ENCODE data around the gene PACRG. TPM values are rescaled to one million over a fixed set of nuclear protein-coding genes. Genes with fewer than 3 reads are reported as not detected.
"Not testable (repeated sequence)": the region's sequence is repeated elsewhere in the genome, so short reads cannot be mapped to it uniquely, and the experiment has no call there.

Gene PACRG
- total RNA-seq, 1 donor from 2014 or later = 0.17 TPM

GRCh38 chr6:162952423-162952822, 224.6 kb downstream of the PACRG start:
- DNase-seq = no peak

GRCh38 chr6:162957062-162957461, 229.3 kb downstream of the PACRG start:
- DNase-seq = no peak

DNA sequence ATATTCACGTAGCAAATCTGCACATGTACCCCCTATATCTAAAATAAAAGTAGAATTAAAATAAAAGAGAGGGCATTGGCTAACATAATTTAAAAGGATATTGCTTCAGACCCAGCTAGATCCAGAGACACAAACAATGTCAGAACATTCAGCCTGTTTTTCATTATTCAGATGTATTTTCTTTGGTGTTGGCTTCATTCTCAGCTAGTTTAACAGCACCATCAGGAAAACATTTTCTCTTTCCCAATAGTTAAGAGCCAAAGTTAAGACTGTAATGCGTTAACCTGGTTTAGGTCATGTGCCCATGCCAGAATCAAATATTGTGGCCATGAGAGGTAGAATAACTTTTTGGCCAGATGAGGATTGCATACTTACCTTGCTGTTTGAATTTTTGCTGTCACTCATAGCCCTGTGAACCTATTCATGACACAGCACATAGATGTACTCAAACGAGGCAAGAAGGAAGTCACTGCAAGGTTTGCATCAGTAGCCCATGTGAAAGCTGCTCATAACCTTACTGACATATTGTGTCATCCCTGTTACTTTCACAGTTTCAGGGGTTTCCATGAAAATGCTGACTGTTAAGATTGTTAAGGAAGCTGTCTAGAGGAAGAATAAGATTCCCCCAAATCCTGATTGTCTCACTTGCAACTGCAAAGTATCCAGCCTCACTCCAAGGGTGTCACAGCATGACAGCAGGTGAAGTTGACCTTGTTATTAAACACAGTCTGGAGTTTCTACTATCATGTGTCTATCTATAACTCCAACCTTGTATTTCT, 233.1 kb downstream of the PACRG start:
- DNase-seq = no peak

- DNase-seq = no peak
Observed at GRCh38 chr6:162962093-162962492, 234.3 kb downstream of the PACRG start.

DNA sequence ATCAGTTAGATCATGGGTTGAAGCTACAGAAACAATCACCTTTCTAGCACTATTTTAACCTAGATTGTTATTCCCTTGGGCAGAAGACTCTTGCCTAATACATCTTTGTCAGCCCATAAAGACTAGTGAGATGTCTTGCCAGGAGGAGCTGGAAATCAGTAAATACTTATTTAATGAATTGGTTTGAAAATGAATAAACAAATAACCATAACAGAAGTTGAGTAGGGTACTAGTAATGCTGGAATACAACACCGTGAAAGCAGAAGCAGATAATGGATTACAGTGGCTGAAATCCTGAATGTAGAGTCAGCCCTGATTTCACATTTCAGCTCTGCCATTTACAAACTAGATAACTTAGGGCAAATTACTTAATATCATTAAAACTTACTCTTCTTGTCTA, 236.1 kb downstream of the PACRG start:
- DNase-seq = no peak

GRCh38 chr6:162964488-162965140, 236.8 kb downstream of the PACRG start:
- DNase-seq = no peak

DNA sequence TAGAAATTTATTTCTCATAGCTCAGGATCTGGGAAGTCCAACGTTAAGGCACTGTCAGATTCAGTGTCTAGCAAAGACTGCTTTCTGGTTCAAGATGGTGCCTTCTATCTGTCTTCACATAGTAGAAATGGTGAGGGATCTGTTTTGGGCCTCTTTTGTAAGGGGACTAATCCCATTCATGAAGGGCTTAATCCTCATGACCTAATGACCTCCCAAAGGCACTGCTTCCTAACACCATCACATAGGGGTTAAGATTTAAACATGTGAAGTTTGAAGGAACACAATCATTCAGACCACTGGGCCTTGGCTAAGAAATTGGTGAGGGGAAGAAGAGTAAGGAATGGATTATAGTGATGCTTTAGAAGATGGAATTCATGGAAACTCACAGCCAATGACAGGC, 237.6 kb downstream of the PACRG start:
- DNase-seq = no peak

DNA sequence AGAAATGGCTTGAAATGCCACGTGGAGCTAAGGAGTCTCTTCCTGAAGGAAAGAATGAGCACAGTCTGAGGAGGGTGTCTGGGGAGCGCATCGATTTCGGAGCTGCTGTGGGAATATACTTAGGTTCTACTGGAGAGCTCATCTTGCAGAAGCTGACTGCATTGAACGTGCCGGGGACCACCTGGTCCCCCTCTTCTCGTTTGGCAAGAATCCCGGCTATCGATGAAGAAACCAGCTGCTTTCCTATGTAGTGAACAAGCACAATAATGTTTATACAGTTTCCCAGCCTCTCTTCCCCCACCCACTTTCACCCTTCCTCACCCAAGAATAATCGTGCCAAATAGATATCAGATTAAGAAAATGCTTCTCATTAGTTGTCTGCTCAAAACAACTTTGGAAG, 242.5 kb downstream of the PACRG start:
- DNase-seq = no peak

DNA sequence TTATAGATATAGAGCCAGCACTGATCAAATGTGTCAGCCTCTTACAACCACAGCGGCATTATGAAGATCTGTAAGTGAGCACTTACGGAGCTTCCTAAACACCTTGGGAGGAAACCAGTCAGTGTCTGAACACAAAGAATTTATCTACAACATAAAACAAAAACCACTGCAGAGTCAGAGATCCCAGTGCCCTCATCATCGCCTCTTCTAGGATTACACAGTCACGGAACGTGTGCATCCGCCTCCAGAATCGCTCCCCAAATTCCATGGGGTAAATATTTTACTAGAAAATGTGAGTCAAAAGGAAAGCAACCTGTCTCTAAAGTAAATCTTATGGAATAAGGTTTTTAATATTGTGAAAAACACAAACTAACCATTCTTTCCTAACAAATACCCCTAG, 243.6 kb downstream of the PACRG start:
- DNase-seq = no peak

GRCh38 chr6:162973151-162973872, 245.5 kb downstream of the PACRG start:
- no peak for DNase-seq

DNA sequence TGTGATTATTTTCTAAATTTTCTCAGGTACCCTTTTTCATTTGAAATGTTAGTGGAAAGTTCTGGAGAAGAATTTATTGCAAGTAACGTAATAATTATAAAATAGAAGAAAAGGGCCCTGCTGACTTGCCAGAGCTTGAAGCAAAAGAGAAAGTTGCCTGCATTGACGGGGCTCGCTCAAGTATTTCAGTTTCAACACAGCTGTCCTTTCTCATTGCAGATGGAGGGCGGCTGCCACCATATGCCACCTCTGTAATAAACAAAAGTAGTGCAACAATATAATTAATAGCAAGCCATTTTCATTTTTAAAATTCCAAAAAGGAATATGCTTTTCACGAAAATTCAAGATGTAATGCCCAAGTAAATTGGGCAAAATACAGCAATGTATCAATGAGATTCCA, 246.2 kb downstream of the PACRG start:
- DNase-seq = no peak

DNA sequence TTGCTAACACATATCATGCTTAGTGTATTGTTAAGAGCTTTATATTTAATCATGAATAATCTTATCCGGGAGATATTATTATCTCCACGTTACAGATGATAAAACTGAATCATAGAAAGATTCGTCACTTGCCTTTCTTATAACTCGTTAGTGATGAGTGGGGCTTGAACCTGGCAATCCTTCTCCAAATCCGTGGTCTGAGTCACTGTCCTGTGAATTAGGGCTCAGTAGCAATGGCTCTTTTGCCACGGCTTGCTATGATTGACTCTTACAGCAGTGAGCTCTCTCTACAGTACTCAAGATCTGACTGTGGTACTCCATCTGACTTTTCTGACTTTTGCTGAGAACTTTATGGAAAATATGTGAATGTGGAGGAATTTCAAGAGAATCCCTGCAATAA, 246.9 kb downstream of the PACRG start:
- DNase-seq = no peak

DNA sequence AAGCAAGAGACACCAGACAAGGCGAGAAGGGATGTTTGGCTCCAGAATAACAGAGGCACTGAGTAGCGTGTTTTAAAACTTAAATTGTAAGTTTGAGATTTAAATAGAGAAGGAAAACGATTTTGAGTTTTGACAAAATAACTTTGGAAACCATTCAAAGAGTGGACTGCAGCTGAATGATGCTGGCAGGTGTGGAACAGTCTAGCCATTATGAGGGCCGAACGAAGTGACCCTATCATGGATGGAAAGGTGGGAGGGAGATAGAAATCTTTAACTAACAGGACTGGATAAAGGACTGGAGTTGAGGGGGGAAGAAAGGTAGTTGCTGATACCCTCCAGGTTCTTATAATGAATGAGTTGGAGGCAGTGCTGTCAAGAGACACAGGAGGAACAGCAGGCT, 248.4 kb downstream of the PACRG start:
- no peak for DNase-seq

DNA sequence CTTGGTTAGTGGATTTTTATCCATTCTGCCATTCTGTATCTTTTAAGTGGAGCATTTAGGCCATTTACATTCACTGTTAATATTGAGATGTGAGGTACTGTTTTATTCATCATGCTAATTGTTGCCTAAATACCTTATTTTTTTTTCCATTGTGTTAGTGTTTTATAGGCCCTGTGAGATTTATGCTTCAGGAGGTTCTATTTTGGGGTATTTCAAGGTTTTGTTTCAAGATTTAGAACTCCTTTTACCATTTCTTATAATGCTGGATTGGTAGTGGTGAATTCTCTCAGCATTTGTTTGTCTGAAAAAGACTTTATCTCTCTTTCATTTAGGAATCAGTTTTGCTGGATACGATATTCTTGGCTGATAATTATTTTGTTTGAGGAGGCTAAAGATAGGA, 255.5 kb downstream of the PACRG start:
- not testable (repeated sequence) for DNase-seq

GRCh38 chr6:162998777-162999176, 271.0 kb downstream of the PACRG start:
- DNase-seq = no peak

DNA sequence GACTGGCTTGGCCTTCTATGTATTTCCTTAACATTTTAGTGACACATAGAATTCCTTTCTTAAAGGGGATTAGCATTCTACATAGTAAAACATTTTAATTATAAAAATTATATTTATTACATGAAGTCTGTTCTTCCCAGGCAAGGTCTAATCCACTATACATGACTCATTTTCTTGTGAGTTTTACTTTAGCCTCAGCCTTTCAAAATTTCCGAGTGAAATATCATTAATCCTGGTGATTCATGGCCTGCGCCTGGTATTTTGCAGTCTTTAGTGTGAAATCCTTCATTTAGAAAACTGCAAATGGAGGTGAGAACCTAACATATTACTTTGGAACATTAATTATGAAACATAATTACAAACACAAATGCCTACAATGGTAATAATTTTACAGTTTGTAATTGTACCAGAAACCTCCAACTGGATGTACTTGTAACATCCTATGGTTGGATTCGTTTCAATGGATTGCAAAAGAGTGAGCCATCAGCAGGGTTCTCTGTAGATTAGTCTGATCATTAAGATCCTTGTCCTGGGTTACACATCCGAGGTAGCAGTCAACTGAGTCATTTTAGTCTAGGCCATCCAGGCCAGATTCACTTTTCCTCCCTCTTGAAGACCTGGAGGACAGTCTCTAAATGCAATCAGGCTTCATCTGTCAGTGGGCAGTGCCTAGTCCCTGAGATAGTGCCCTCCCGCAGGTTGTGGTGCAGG, 272.0 kb downstream of the PACRG start:
- no peak for DNase-seq

DNA sequence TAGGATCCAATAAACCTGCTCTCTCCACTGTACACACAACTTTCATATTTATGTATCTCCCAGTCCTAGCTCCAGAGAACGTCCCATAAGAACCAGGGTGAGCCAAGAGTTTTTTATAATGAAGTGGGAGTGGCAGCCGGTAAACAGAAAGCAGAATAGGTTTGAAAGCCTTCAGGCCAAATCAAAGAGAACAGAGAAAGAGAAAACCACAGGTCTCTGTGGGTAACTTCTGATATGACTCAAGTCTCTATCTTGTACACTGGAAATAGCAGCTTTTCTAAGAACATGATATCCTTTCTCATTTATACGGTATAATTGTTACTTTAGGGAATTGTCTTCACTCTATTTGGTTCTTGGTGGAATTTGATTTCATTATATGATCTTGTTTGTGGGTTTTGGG, 273.6 kb downstream of the PACRG start:
- DNase-seq = no peak

GRCh38 chr6:163008186-163008585, 280.4 kb downstream of the PACRG start:
- DNase-seq = no peak

DNA sequence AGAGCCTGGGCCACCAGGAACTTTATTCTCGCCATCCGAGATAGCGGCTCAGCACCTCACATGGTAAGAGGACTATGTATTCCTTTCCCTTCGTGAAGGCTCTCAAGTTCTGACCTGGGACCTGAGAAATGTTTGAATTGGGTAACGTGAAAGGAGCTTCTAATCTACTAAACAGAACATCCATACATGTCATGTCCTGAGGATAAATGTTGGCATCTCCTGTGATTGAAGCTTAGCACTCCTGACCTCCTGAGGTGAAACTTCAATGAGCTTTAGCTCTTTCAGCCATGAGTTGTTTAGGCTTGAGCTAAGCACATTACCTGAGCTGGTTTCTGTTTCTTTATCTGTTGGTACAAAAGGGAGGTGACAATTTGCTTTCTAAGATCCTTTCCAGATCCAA, 280.9 kb downstream of the PACRG start:
- DNase-seq = no peak

DNA sequence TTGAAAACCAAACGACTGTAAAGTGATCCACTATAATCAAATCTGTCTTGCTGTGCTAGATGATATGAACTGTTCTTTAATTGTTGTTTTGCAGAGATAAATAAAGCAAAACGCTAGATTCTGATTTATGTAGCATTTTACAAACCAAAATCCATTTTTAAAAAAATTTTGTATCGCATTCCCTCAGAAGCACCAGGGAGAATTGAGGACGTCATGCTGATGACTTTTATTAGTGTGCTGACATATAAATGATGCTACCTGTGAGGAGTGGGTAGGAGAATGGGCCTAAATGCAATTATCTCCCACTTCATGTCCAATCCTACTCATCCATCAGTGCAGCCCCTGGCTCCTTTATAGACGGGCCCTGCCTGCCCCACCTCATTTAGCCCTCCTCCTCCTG, 282.4 kb downstream of the PACRG start:
- no peak for DNase-seq

DNA sequence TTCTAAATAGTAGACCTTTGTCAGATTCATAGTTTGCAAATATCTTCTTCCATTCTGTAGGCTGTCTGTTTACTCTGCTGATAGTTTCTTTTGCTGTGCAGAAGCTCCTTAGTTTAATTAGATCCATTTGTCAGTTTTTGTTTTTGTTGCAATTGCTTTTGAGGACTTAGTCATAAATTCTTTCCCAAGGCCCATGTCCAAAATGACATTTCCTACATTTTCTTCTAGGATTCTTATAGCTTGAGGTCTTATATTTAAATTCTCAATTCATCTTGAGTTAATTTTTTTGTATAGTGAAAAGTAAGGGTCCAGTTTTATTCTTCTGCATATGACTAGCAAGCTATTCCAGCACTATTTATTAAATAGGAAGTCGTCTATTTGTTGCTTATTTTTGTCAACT, 287.0 kb downstream of the PACRG start:
- DNase-seq = no peak

DNA sequence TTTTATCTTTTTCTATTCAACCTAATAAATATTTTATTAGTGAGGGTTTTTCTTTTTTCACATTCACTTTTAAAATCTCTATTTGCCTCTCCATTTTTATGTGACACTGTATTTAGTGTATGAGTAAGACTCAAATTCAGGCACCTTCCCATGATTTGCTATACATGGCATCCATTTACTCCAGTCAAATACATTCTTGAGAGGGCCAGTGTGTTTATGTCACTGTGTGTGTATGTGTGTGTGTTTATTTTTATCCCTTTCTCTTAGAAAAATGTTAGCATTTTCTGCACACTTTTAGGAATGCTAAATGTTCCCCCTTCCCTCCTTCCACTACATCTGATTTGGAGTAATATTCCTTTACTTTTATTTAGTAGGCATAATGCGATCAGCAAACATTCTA, 290.0 kb downstream of the PACRG start:
- DNase-seq = no peak

DNA sequence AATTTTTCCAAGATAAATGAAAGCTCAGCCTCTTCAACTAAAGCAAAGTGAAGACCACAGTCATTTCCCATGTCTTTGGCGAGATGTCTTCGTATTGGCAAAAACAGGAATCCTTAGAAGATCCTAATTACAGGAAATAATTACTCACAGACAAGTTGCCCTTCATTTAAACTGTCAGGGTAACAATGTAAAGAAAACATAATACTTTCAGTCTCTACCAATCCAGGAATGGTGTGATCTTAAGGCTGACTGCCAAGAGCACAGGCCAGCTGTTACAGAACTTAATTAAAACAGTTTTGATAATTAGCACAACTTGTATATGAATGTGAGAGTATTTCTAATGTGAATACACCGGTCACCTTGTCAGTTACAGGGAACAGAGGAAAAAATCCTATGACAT, 292.2 kb downstream of the PACRG start:
- DNase-seq = no peak

All from dermis blood vessel endothelial cell (primary cell).